RPMI8226 (cell line): ENCODE data around the gene C1orf35.

Source experiments
- DNase-seq: peaks from one replicate; pipeline ENCODE4 v3.0.0-alpha.2; 2015

The C1orf35 gene

GRCh38 chr1:228093050-228093906 lies 9.8 kb downstream of the C1orf35 start:
- DNase-seq, result no peak

DNA sequence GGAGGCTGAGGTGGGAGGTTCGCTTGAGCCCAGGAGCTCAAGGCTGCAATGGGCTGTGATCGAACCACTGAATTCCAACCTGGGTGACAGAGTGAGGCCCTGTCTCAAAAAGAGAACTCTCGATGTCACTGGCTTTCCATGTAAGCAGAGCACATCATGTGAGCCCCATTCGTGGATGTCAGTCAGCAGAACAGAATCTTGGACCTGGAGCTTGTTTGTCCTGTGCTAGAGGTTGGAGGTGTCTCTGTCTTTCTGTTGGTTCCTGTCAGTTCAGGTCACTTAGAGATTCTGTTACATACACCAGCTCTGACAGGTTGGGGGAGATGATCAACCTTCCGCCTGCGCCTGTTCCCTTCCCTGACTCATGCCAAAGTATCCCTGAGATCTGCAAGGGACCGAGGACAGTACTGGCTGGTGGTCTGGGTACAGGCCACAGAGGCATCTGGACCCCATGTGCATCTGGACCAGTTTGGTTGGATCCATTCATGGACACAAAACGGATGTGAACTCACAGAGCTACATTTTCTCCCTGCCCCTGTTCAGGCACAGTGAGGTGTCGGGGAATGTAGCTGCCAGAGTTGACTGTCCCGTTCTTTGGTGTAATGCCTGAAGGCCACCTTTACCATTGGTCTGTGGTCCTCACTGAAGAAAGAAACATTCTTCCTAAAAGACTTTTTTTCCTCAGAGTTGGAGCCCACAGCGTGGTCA lies 10.6 kb downstream of the C1orf35 start:
- DNase-seq, result no peak

- DNase-seq, result no peak
These were observed 12.0 kb downstream of the C1orf35 start for GRCh38 chr1:228091084-228091483.

- no peak for DNase-seq
These were observed 12.5 kb downstream of the C1orf35 start for GRCh38 chr1:228090613-228091081.

DNA sequence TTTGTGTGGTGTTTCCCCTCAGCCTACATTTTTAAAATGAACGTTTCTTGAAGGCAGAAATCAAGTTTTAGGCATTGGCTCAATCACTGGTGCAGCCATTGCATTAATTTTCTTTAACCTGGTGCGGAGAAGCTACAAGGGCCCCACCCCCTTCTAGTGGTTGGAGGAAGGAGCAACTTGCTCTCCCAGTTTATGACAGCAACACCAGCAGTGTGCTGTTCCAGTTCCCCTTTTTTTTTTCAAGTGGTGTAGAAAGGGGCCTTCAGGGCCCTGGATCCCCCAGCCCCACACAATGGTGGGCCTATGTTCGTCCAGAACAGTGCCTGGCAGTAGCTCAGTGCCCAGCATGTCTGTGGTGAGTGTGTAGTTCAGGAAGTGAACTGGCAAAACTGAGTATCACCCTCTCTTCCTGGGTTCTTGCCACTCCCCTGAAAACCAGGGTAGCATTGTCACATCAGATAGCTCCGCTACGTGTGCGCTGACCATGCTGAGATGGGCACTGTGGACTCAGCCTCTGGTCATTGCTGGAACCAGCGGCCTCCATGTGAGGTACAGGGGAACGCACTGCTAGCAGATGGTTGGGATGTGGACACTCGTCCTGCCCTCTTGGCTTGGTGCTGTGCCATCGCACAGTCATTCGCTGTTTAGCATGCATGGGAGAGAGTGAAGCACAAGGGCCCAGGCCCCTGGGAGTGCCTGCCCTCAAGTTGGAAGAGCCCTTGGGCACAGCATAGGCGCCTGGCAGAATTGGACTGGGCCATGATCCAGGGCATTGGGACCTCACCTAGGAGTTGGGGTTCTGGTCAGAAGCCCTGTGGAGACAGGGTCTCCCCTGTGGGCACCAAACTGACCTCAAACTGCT lies 13.4 kb downstream of the C1orf35 start:
- DNase-seq, result no peak

DNA sequence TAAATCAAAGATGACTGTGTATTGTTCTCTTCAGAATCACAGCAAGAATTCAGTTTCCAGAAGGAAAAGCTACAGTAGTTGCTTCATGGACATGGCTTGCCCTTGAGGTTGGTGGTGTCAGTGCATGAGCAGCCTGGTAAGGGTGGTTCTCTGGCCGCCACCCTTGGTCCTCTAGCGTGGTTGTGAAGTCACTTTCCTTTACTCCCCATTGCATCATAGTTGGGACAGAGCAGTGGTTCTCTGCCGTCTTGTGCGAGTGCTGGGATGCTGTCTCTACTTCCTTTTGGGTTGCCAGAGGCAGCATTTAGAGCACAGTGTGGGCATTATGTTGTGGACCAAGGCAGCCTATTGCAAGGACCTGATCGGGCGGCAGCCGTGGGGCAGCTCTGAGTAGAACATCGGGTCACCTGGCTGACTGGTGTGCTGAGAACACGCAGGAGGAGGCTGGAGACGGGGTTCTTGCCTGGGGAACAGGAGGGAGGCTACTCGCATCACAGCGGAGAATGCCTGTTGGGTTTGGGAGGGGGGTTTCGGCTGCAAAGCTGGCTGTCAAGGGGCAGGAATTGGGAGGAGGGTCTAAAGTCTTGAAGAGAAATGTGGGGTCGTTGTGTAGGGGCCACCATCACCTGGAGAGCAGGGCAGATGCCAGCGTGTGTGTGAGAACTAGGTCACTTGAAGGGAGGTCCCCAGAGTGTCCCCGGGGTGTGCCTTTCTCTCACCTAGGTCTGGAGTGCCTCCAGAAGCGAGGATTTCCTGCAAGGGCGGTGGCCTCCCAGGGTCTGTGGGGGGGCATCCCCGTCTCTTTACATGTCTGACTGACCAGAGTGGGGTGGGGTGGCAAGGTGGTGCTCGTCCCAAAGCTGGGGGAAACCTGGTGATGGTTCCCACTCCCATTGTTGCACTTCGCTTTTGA lies 14.3 kb downstream of the C1orf35 start:
- DNase-seq, result no peak

DNA sequence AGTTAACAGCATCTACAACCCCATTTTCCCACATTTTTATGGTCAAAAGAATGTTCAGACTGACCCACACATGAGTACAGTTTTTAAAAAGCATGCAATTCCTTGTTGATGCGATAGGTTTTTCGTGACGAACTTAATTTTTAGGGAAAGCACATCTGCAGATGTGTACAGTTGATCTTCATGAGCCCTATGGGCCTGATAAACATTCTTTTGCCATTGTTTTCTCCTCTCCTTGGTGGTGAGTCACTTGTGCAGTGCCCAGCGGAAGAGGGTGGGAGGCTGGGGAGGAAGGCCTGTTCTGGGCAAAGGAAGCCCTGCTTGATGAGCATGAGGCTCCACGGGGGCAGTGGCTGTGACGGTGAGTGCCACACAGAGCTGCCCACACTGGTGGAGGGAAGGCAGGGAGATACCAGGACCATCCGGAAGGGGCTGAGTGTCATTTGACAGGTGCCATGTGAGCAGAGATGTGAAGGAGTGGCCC lies 15.3 kb downstream of the C1orf35 start:
- no peak for DNase-seq

GRCh38 chr1:228085287-228085951 lies 17.7 kb downstream of the C1orf35 start:
- DNase-seq, result peak; percentile 58

GRCh38 chr1:228084797-228085196 lies 18.3 kb downstream of the C1orf35 start:
- no peak for DNase-seq

DNA sequence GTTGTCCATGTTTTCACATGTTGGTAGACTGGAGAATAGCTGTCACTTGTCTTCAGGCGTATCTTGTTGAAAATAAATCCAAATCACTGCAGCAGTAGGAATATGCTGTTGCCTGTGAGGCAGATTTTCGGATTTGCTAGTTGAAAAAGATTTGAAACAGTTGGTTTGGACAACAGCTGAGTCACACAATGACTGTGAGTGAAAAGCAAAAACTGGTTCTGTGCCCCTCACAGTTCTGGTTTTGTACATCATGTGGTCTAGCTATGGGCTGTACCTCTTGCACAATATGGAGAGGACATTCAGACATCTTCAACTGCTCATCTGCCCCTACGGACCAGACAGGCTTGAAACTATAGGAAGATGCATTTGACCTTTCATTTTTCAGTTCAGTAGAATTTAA lies 18.8 kb downstream of the C1orf35 start:
- DNase-seq, result no peak

DNA sequence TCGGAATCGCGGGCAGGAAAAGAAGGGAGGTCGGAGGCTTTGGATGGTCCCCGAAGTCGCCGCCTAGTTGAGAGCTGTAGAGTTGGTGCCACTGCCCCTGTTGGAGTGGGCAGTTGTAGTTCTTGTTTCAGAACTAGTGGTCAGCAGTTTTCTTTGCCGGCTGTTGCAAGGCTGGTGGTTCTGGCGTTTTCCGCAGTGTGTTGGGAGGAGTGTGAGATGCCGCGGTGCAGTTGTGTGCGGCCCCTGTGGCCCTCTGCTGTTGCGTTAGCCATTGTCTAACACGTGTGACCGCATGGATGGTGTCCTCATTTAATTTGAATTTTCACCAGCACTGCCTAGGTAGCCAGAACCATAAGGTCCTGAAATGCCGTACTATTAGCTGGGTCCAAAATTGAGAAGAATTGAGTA lies 19.2 kb downstream of the C1orf35 start:
- peak; percentile 71 for DNase-seq

- no peak for DNase-seq
These were observed 19.9 kb downstream of the C1orf35 start for GRCh38 chr1:228082918-228083870.

- DNase-seq, result peak; percentile 98
These were observed 20.8 kb downstream of the C1orf35 start, which contains the start of gene ARF1 for GRCh38 chr1:228082214-228082917. Gene ARF1 (plus strand): TSS chr1:228082708. CDS start chr1:228097115, 14,407 bp downstream.

GRCh38 chr1:228081578-228082213 lies 21.4 kb downstream of the C1orf35 start:
- peak; percentile 51 for DNase-seq

DNA sequence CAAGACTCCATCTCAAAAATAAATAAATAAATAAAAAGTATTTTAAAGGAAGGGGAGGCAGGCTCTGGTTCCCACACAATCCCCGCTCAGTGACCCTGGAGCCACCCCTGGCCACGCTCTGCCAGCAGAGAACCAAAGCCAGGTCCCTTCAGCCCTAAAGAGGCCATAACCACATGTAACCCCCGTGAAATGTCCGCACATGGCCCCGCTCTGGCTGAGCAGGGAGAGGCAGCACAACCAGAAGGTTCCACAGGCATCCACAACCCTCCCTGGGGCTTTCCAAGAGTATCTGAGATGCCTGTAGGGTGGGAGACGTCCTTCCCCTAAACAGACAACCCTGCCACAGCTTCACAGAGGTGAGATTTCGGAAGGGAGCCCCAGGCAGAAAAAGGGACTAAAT lies 22.0 kb downstream of the C1orf35 start:
- DNase-seq, result peak; percentile 46

DNA sequence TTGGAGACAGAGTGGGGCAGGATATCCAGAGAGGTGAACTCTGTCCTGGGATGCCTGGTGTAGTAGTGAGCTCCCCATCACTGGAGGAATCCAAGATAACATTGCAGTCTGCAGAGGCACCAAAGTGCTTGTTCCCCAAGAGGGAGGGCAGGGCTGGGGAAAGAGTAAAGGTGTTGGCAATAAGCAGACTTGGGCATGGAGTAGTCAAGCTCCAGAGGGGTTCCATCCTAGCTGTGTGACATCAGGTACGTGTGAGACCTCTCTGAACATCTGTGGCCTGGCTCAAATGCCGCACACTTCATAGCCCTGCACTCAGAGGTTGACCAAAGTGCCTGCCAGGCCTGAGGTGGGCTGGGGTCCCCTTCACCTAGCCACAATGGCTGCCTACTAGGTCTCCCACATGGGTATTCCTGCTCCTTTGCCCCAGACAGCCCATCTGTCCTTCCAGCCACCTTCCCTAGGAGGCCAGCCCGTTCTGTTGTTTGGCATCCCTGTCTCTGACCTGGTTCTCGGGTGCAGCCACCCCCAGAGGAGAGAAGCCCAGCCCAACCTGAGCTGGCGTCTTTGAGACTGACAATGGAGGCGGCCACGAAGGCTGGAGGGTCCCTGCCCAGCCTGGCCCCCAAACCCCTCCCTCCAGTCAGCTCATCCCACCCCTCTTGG lies 23.4 kb downstream of the C1orf35 start:
- DNase-seq, result no peak

DNA sequence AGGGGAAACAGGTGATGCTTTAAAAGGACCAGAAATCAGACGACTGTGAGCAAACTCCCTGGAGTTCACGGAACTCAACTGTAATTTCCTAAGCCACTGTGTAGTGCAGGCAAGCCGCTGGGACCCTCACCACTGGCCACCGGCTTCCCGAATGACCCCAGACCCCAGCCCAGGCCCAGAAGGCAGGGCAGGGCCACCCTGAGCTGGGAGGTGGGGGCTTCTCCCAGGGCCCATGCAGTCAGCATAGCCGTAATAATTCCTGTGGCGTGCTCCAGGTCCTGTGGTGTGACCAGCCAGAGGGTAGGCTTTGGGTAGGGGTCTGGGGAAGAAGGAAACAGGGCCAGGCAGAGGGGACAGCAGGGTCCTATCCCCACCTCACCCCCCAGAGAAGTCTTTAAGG lies 24.1 kb downstream of the C1orf35 start:
- DNase-seq, result no peak
